Hematopoietic multipotent progenitor cell treated with erythropoietin and hydrocortisone succinate and interleukin-3 and kit ligand, for 4 days (in vitro differentiated cells): ENCODE data around the gene AQP12B.

Experiments
- DNase-seq: peaks from one replicate; pipeline ENCODE4 v3.0.0-alpha.2; 2015

Gene AQP12B

GRCh38 chr2:240717681-240718581, 35.2 kb upstream of the AQP12B start:
- no peak for DNase-seq

DNA sequence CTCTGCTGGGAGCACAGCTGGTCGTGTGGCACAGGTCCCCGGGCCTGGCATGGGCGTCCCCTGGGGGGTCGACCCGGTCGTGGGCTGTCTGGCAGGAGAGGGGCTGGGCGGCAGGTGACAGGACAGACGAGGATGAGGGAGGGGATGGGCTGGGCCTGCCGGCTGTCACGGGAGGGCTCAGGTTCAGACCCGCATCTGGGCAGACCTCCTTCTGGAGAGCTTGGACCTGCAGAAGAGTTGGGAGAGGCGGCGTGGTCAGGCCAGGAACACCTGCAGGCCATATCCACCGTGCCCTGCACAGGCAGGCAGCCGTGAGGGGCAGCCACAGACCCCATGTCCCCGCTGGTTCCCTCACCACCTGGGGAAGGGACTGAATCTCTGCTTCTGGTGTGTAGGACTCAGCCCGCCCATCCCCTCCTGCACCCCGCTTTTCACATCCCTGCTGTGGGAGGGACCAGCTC, 34.5 kb upstream of the AQP12B start:
- no peak for DNase-seq

GRCh38 chr2:240716130-240716798, 33.6 kb upstream of the AQP12B start:
- DNase-seq, result no peak

DNA sequence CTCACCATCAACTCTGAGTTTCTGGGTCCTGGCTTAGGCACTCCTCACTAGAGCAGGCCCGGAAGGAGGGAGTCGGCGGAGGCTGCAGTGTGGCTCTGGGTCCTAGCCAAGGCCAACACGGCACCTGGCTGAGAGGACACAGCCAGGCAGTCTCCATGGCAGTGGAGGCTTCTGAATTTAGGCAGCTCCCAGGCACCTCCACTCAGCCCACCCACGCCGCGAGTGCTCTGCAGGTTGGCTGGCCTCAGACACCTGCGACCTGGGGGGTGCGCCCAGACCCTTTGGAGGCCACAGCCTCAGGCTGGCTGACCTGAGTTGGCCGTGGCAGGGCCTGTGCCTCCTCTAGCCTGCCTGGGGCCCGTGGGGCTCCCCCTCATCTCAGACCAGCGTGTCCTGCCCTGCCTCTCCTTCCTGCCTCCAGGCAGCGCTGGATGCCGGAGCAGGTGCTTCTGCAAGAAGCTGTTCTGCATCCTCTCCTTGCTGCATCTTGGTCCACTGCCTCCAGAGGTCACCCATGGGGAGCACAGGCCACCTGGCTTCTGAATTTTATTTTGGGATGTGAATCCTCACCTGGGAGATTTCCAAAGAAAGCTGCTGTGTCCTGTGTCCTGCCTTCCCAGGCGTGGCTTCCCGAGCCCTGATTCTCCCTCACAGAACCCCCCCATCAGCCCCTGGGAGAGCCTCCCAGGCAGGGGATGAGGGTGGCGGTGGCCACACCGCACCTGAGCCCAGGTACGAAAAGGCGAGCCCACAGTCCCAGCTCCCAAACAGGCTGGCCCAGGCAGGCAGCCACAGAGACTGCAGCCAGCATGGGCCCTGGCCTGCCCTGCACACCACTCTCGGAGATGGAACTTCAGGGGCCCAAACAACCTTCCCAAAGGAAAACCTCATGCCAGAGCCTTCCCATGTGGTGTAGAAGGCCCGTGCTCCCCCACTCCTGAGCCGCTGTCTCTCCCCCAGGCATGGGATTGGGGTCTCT, 32.4 kb upstream of the AQP12B start:
- no peak for DNase-seq

DNA sequence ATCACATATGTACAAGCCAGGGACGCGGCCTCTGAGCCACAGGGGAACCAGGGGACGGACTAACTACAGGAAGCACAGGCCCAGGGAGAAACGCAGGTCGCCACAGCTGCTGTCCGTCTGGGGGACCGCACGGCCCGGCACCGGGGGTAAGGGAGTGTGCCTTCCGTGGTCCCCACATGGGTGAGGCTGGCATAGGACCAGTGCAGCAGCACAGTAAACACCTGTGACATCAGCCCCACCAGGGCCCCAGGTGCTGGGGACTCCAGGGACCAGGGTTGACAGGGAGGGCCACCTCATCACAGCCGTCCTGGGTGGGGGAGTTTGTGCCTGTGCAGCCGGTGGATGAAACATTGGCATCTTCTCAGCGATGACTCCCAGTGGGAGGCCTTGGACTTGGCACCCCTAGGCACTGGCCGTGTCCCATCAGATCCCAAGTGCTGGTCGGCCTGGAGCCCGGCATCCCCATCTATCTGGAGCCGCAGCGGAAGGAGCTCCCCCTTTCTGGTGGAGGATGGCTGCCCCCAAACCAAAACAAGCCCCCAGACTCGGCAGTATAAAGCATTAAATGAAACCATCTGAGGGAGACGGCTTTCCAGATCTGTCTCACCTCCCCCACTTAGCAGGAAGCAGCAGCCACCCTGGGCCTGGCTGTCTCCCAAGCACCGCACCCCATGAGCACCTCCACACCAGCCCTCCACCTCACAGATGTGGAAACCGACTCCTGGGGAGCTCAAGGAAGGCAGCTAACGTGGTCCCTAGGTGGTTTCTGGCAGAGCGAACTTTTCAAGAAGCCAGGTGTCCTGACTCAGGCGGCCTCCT, 31.5 kb upstream of the AQP12B start:
- no peak for DNase-seq

DNA sequence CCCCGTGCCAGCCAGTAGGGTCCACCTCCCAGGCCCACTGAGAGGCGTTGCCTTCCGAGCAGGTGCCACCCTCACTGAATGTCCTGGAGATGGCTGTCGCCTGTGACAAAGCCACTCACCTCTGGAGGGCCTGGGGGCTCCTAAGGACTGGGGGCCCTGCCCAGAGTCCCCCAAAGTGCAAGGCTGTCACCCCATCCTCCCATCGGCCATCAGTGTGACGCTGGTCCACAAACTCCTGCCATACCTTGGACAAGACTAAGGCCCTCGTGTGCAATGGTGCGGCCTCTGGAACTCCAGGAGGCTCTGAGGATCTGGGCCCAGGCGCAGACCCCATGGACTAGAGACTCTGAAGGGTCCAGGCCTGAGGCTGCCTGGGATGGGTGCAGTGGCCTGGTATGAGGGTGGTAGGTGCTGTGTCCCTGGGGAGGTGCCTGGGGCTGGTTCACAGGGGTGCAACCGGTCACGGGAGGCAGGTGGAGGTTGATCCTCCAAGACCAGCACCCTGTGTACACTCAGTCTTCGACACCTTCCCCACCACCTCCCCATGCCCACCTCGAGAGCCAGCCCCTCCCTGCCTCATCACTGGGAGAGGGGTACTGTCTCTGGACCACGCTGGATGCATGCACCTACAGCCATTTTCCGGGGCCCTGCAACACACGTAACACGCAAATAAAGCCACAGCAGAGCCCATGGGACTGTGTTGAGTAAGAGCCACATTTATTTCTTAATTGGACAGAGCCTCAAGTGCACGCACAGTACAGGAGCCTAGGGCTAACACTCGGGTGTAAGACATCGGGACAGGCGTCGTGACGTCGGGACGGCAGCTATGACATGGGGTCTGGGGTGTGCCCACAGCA, 30.6 kb upstream of the AQP12B start:
- no peak for DNase-seq

GRCh38 chr2:240712121-240712520, 29.4 kb upstream of the AQP12B start:
- no peak for DNase-seq

GRCh38 chr2:240711701-240712100, 29.0 kb upstream of the AQP12B start:
- DNase-seq, result no peak

- no peak for DNase-seq
Measured at GRCh38 chr2:240711296-240711695, 28.6 kb upstream of the AQP12B start.

DNA sequence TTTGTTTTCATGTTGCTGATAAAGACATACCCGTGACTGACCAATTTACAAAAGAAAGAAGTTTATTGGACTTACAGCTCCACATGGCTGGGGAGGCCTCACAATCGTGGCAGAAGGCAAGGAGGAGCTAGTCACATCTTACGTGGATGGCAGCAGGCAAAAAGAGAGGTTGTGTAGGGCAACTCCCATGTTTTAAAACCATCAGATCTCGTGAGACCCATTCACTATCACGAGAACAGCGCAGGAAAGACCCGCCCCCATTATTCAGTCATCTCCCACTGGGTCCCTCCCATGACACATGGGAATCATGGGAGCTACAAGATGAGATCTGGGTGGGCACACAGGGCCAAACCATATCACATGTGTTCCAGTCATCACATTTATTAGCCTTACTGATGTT, 25.8 kb upstream of the AQP12B start:
- DNase-seq, result no peak

GRCh38 chr2:240707821-240708220, 25.1 kb upstream of the AQP12B start:
- no peak for DNase-seq

GRCh38 chr2:240707043-240707756, 24.5 kb upstream of the AQP12B start:
- no peak for DNase-seq

GRCh38 chr2:240705204-240705791, 22.6 kb upstream of the AQP12B start:
- DNase-seq, result peak; percentile 22

DNA sequence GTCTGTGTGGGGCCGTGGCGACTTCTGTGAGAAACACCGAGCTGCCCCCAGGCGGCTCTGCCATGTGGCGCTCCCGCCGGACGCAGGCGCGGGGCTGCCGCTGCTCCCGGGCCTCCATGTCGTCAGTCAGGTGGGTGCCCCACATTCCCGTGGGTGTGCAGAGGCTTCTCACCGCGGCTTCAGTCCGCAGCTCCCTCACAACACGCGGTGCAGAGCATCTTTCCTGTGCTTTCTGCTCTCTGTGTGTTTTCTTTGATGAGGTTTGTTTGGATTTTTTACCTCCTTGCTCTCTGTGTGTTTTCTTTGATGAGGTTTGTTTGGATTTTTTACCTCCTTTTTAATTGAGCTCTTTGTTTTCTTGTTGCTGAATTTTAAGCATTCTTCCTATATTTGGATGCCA, 22.0 kb upstream of the AQP12B start:
- no peak for DNase-seq

GRCh38 chr2:240703417-240704341, 21.0 kb upstream of the AQP12B start:
- no peak for DNase-seq

DNA sequence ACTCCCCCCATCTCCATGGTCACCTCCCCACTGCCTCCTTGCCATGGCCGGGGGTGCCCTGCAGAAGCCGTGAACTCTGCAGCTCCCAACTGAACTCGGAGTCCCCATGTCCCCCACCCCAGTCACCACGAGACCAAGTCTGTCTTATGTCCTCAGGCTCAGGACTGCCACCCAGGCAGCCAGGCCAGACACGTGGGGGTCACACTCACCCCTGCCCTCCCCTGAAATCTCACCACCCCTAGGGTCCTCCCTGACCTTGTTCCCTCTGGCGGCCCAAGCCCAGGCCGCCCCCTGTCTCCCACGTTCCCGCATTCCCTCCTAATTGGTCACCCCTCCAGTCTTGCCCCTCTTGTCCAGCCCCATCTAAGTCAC, 19.9 kb upstream of the AQP12B start:
- no peak for DNase-seq

GRCh38 chr2:240701736-240702639, 19.3 kb upstream of the AQP12B start:
- no peak for DNase-seq
